SIG-M5 treated with dmso at 0.1 percent for 504 hours (cell line): Measurements from ENCODE around the gene RNF8.
"Not testable (repeated sequence)": the region's sequence is repeated elsewhere in the genome, so short reads cannot be mapped to it uniquely, and the experiment has no call there.

Experiments used
- DNase-seq: peaks from one replicate; lab custom pipeline; 2025; ENCODE audit not compliant: unreplicated experiment; lab: John Stamatoyannopoulos, UW

Gene RNF8

GRCh38 chr6:37321101-37321500 is 32.7 kb upstream of the RNF8 start:
- no peak for DNase-seq

- no peak for DNase-seq
These were observed 32.0 kb upstream of the RNF8 start for GRCh38 chr6:37321516-37322415.

GRCh38 chr6:37323580-37323979 is 30.2 kb upstream of the RNF8 start:
- no peak for DNase-seq

DNA sequence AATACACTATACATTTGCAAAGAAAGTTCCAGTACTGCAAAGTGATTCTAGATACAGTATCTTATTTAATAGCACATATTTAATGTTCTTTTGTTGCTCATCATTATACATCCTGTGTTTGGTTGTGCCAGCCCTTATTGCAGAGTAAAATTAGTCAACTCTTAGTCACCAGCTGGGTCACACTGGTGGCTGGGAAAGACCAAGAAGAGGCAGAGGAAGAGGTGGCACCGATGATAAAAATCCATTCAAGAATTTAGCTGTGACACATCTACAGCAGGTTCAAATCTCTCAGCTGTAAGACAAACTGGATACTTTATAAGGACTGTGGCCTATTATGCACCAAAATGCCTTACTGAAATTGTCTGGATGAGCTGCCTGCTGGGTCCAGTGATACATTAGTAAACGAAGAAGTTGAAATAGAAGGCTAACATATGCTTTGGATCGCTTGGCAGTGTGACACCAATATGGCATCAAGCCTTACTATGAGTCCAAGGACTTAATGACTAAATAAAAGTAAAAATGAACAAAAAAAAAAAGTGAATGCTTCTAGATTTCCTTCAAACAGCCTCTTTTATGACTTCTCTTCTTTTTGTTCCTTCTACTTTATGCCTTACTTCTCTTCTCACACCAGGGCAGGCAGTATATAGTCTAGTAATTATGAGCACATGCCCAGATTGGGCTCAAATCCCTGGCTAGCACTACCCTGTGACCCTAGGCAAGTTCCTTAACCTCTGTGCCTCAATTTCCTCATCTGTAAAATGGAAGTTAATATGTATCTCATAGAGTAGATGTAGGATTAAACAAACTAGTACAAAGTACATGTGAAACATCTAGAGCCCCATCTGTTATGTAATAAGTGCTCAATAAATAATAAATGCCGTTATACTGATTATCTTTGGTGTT is 29.4 kb upstream of the RNF8 start:
- no peak for DNase-seq

- DNase-seq, result not testable (repeated sequence)
These were observed 23.4 kb upstream of the RNF8 start for GRCh38 chr6:37330345-37330744.

DNA sequence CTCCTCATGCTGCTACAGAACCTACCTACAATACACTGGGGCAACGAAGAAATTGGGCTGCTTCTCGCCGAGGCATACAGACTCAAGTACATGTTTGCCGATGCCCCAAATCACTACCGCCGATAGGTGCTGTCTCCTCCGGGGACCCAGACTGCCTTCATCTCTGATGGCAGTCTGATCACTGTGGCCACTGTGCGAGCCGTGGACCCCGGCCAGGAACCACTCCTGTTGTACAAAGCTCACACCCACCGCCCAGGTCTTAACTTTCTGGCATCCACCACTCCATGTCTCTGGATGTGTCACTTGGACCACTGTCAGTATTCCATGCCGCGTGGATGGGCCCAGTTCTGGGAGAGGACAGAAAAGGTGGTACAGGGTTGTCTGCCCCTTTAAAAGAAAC is 22.7 kb upstream of the RNF8 start:
- DNase-seq, result no peak

- no peak for DNase-seq
These were observed 20.9 kb upstream of the RNF8 start for GRCh38 chr6:37332894-37333293.

- no peak for DNase-seq
These were observed 19.7 kb upstream of the RNF8 start for GRCh38 chr6:37334047-37334446.

GRCh38 chr6:37338317-37338716 is 15.5 kb upstream of the RNF8 start:
- not testable (repeated sequence) for DNase-seq

DNA sequence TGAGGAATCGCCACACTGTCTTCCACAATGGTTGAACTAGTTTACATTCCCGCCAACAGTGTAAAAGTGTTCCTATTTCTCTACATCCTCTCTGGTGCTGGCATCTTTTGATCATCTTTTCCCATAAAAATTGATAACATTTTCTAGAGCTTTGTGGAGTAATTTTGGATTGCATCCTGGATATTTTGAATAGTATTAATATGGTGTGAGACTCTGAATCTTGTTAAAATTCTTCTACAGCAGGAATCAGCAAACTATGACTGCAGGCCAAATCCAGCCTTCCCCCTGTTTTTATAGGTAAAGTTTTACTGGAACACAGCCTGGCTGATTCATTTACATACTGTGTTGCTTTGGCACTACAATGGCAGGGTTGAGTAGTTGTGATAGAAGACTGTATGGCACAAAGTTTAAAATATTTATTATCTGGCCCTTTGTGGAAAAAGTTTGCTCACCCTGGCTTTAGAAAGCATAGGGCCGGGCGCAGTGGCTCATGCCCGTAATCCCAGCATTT is 15.0 kb upstream of the RNF8 start:
- no peak for DNase-seq

DNA sequence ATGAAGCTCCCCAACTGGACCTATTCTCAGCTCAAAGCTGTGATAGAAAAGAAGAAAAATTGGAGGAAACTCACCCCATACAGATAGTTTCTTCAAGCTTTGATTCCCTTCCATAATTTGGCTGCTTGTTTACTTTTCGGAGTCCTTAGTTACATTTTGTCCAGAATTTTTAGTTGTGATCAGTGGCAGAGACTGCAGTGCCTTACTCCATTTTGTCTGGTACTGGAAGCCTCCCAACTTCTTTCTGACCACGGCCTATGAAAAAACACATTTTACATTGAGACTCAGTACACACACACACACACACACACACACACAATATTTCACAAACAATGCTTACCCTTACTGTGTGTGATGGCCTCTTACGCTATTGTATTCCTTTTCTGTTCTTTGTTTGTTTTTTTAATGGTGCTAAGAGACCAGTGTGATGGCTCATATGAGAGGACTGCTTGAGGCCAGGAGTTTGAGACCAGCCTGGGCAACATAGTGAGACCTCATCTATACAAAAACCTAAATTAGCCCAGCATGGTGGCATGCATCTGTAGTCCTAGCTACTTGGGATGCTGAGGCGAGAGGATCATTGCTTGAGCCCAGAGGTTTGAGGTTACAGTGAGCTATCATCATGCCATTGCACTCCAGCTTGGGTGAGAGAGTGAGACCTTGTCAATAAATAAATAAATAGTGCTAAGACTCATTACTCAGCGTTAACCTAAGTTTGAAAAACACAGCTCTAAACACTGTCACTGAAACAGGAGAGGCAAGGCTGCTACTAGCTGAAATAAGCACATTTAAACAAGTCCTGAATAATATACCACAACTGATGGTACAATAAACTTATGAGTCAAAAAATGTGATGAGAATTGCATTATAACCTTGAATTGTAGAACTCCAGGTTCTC is 13.8 kb upstream of the RNF8 start:
- no peak for DNase-seq

GRCh38 chr6:37340639-37340943 is 13.2 kb upstream of the RNF8 start:
- no peak for DNase-seq

GRCh38 chr6:37343248-37343647 is 10.5 kb upstream of the RNF8 start:
- DNase-seq, result no peak

GRCh38 chr6:37344308-37344707 is 9.5 kb upstream of the RNF8 start:
- DNase-seq, result no peak

DNA sequence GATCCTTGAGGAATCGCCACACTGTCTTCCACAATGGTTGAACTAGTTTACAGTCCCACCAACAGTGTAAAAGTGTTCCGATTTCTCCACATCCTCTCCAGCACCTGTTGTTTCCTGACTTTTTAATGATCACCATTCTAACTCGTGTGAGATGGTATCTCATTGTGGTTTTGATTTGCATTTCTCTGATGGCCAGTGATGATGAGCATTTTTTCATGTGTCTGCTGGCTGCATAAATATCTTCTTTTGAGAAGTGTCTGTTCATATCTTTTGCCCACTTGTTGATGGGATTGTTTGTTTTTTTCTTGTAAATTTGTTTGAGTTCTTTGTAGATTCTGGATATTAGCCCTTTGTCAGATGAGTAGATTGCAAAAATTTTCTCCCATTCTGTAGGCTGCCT is 8.0 kb upstream of the RNF8 start:
- not testable (repeated sequence) for DNase-seq

DNA sequence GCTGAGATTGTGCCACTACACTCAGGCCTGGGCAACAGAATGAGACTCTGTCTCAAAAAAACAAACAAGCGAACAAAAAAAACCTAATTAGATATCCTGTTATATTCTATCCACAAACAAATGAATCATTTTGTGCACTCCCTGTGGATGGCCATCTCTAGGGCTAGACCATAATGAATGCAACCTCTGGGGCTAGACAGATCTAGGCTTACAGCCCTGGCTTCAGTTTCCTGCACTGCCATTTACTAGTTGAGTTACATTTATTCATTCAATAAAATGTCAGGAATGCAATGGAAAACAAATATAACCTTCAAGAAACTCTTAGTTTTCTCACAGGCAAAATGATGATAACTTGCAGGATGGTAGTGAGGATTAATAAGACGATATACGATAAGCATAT is 6.6 kb upstream of the RNF8 start:
- DNase-seq, result no peak

- no peak for DNase-seq
These were observed 6.1 kb upstream of the RNF8 start for GRCh38 chr6:37347670-37348111.

DNA sequence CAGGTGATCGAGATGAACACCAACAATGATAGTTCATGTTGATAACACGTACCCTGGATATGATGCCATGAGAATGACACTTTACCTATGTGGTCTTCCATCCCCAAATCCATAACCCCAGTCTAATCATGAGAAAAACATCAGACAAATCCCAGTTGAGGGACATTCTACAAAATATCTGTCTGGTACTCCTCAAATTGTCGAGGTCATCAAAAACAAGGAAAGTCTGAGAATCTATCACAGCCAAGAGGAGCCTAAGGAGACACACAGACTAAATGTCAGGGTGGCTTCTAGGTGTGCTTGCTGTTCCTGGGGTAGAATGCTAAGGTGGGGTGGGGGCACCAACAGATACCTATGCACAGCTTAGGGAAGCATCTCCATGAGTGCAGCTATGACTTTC is 2.8 kb upstream of the RNF8 start:
- DNase-seq, result no peak

- DNase-seq, result no peak
These were observed 1.4 kb upstream of the RNF8 start for GRCh38 chr6:37352384-37352783.

- no peak for DNase-seq
These were observed 972 bp downstream of the RNF8 start for GRCh38 chr6:37354526-37355384.
